H54 (cell line): ENCODE results near the gene CES1.
"Not testable (repeated sequence)": the region's sequence is repeated elsewhere in the genome, so short reads cannot be mapped to it uniquely, and the experiment has no call there.

Experiments used
- DNase-seq: peaks from one replicate; pipeline ENCODE4 v3.0.0; 2011; ENCODE audit warnings: low spot score, mixed read lengths; ENCODE audit not compliant: insufficient read length
- FAIRE-seq: peaks from 3 replicates; lab custom pipeline; 2011; peaks lifted over from hg19 to GRCh38; lab: Jason Lieb, UNC
- POLR2A ChIP-seq: IDR thresholded peaks from 2 replicates; pipeline ENCODE4 v1.6.1; 2011; ENCODE audit warnings: low read depth, mild to moderate bottlenecking, low read length

The CES1 gene

GRCh38 chr16:55780095-55780407, 52.8 kb downstream of the CES1 start:
- not testable (repeated sequence) for FAIRE-seq

GRCh38 chr16:55779402-55780094, 53.3 kb downstream of the CES1 start:
- no peak for DNase-seq
- TF ChIP-seq POLR2A: no peak
- FAIRE-seq: no peak

More at GRCh38 chr16:55780095-55780407, 52.8 kb downstream of the CES1 start:
- DNase-seq: not testable (repeated sequence)

GRCh38 chr16:55778757-55779156, 54.1 kb downstream of the CES1 start:
- TF ChIP-seq POLR2A: no peak
- FAIRE-seq: no peak

GRCh38 chr16:55775857-55776256, 57.0 kb downstream of the CES1 start:
- no peak for FAIRE-seq
- no peak for DNase-seq
- no peak for TF ChIP-seq POLR2A

More at GRCh38 chr16:55778757-55779156, 54.1 kb downstream of the CES1 start:
- DNase-seq: no peak

GRCh38 chr16:55773859-55774549, 58.9 kb downstream of the CES1 start:
- DNase-seq (no peak), FAIRE-seq (no peak)
- no peak for TF ChIP-seq POLR2A

- no peak for FAIRE-seq
- TF ChIP-seq POLR2A: no peak
- DNase-seq: no peak
These were observed 67.7 kb downstream of the CES1 start for GRCh38 chr16:55765161-55765560.

- DNase-seq (no peak), FAIRE-seq (no peak)
- no peak for TF ChIP-seq POLR2A
These were observed 72.4 kb downstream of the CES1 start for GRCh38 chr16:55760310-55761001.

- not testable (repeated sequence) for FAIRE-seq, DNase-seq
These were observed 73.0 kb downstream of the CES1 start for GRCh38 chr16:55759965-55760309.

GRCh38 chr16:55757595-55758527, 75.0 kb downstream of the CES1 start:
- DNase-seq, FAIRE-seq: not testable (repeated sequence)

- FAIRE-seq (no peak), DNase-seq (no peak)
- no peak for TF ChIP-seq POLR2A
These were observed 75.9 kb downstream of the CES1 start for GRCh38 chr16:55756963-55757362.

GRCh38 chr16:55754056-55754455, 78.8 kb downstream of the CES1 start:
- TF ChIP-seq POLR2A: no peak
- FAIRE-seq: no peak
- no peak for DNase-seq

GRCh38 chr16:55753145-55753631, 79.7 kb downstream of the CES1 start:
- not testable (repeated sequence) for FAIRE-seq, DNase-seq
